HepG2 (cell line): ENCODE measurements around the gene NCOA6. TPM values are rescaled to one million over a fixed set of nuclear protein-coding genes. Genes with fewer than 3 reads are reported as not detected.

Source experiments
- ATF3 ChIP-seq: sonication (generic); formaldehyde crosslinking; IDR thresholded peaks from 2 replicates; pipeline ENCODE4 v1.4.0; 2020; ENCODE audit warnings: missing genetic modification reagents
- CHD2 ChIP-seq: IDR thresholded peaks from 2 replicates; pipeline ENCODE4 v1.6.1; 2011; ENCODE audit warnings: low read depth, low read length, improper control_type of control experiment
- CTCF ChIP-seq: sonication (generic); formaldehyde crosslinking; IDR thresholded peaks from 2 replicates; pipeline ENCODE4 v1.5.0; 2020; ENCODE audit warnings: mild to moderate bottlenecking, missing genetic modification reagents, moderate library complexity
- SAP130 ChIP-seq: IDR thresholded peaks from 2 replicates; pipeline ENCODE4 v1.6.1; 2016; ENCODE audit warnings: low read depth
- SIN3B ChIP-seq: fragments of 150-350 bp; IDR thresholded peaks from 2 replicates; pipeline ENCODE4 v1.6.1; 2014; ENCODE audit warnings: low read length
- ZBTB8A ChIP-seq: sonication (generic); formaldehyde crosslinking; IDR thresholded peaks from 2 replicates; pipeline ENCODE4 v1.4.0; 2020; ENCODE audit warnings: mild to moderate bottlenecking, low read depth, missing genetic modification reagents, borderline replicate concordance
- ZFY ChIP-seq: sonication (generic); formaldehyde crosslinking; IDR thresholded peaks from 2 replicates; pipeline ENCODE4 v1.4.0; 2020; ENCODE audit warnings: missing genetic modification reagents
- ZNF121 ChIP-seq: sonication (generic); formaldehyde crosslinking; IDR thresholded peaks from 2 replicates; pipeline ENCODE4 v1.5.0; 2020; ENCODE audit warnings: mild to moderate bottlenecking, missing genetic modification reagents
- ZNF280D ChIP-seq: sonication (generic); formaldehyde crosslinking; IDR thresholded peaks from 2 replicates; pipeline ENCODE4 v1.5.1; 2020; ENCODE audit warnings: mild to moderate bottlenecking, missing genetic modification reagents
- ZNF430 ChIP-seq: sonication (generic); formaldehyde crosslinking; IDR thresholded peaks from 2 replicates; pipeline ENCODE4 v1.9.0; 2021; ENCODE audit warnings: mild to moderate bottlenecking, missing genetic modification reagents
- ZNF44 ChIP-seq: sonication (generic); formaldehyde crosslinking; IDR thresholded peaks from 2 replicates; pipeline ENCODE4 v1.5.1; 2020; ENCODE audit warnings: mild to moderate bottlenecking, missing genetic modification reagents
- ZNF496 ChIP-seq: sonication (generic); formaldehyde crosslinking; IDR thresholded peaks from 2 replicates; pipeline ENCODE4 v1.8.1; 2023; ENCODE audit warnings: mild to moderate bottlenecking, moderate library complexity, missing genetic modification reagents; ENCODE audit not compliant: insufficient replicate concordance
- ZNF574 ChIP-seq: sonication (generic); formaldehyde crosslinking; IDR thresholded peaks from 2 replicates; pipeline ENCODE4 v1.4.0; 2020; ENCODE audit warnings: missing genetic modification reagents
- ZNF746 ChIP-seq: sonication (generic); formaldehyde crosslinking; IDR thresholded peaks from 2 replicates; pipeline ENCODE4 v1.8.0; 2022; ENCODE audit warnings: mild to moderate bottlenecking, missing genetic modification reagents
- ZNF768 ChIP-seq: sonication (generic); formaldehyde crosslinking; IDR thresholded peaks from 2 replicates; pipeline ENCODE4 v1.4.0; 2020; ENCODE audit warnings: missing genetic modification reagents
- polyA plus RNA-seq, 8 experiments: library from polyadenylated mRNA; depleted of rRNA in 3 of 8; stranded (reverse) in 7 of 8; unstranded in 1 of 8; fragments of >200 nt; fragmentation: Illumina TruSeq in 4 of 8; extraction: Trizol in 4 of 8; gene quantifications; 2 replicates each; pipeline versions ENCODE4 v1.2.1 to v1.2.3, GENCODE V29; 2011 to 2016; ENCODE audit warnings: low read depth in 4 of 8, missing spikeins in 1 of 8, mixed read lengths in 1 of 8; ENCODE audit not compliant: insufficient read depth in 1 of 8
- total RNA-seq, 5 experiments: library from RNA; depleted of rRNA; stranded (reverse); fragments of >200 nt; fragmentation: Illumina TruSeq; extraction: Trizol; gene quantifications; 2 replicates each; pipeline ENCODE4 v1.2.3, GENCODE V29; 2016; ENCODE audit warnings: low read depth in 1 of 5
- TF ChIP-seq, protein P1 (sequence below), 2 experiments: sonication (generic) in 1 of 2; formaldehyde crosslinking in 1 of 2; IDR thresholded peaks; 2 replicates each; pipeline versions ENCODE4 v1.4.0 to v1.6.1; 2016 to 2020; ENCODE audit warnings: borderline replicate concordance in 1 of 2, low read depth in 1 of 2, mild to moderate bottlenecking in 1 of 2, missing genetic modification reagents in 1 of 2

The NCOA6 gene
- total and polyA plus RNA-seq, 2 of the 13 experiments (the other 11 are each of a cell fraction or from before 2014, with no cell fraction given) = 11.2 to 29.3 TPM

DNA sequence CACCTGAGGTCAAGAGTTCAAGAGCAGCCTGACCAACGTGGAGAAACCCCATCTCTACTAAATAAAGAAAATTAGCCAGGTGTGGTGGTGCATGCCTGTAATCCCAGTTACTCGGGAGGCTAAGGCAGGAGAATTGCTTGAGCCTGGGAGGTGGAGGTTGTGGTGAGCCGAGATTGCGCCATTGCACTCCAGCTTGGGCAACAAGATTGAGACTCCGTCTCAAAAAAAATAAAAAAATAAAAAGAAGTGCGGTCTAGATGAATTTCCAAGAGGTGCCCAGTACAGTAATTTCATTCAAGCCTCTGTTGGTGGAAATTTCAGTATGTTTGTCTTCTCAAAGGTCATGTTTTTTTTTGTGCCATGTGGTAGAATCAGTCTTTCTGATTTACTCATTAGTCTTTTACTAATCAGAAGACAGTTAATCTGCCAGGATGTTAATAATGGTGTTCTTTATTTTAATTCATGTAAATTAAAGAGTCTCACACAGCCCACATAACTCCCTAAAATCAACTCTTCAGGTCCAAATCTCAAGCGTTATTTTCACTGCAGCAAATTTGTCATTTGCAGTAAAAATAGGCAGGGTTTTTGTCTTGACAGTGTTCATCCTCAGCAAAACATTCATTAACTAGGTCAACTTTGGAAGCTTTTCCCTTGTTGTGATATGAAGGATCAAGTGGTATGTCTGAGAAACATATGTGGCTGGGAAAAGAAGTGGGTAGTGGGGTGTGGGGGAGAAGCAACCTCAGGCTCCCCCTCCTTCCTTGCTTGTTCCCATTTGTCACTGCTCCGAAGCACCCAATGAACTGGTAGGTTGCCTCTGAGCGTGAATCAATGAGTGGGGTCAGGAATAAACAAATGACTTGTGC, 108.0 kb downstream of the NCOA6 start (continued):
- no peak for TF ChIP-seq ZNF430 (CRISPR knock-in tag)
- TF ChIP-seq ZNF574 (CRISPR knock-in tag) = peak; percentile 22; the same call in 1 of the 2 replicates
- TF ChIP-seq ZBTB8A = no peak
- TF ChIP-seq ZFY = no peak
- TF ChIP-seq ZNF44 = no peak
- TF ChIP-seq ZNF121 (CRISPR knock-in tag) = peak; percentile 70
- 0 out of 2 replicates have a peak, but pooled peaks have one; percentile 30 for TF ChIP-seq SIN3B
- 0 out of 2 replicates have a peak, but pooled peaks have one; percentile 40 for TF ChIP-seq ZNF746 (CRISPR knock-in tag)
- TF ChIP-seq ATF3 (CRISPR knock-in tag) = no peak
- TF ChIP-seq SAP130 (CRISPR knock-in tag) = peak; percentile 64
- no peak for TF ChIP-seq CHD2
- no peak for TF ChIP-seq ZNF496 (CRISPR knock-in tag)
- TF ChIP-seq ZNF768 (CRISPR knock-in tag) = no peak
- TF ChIP-seq, protein P1, sequence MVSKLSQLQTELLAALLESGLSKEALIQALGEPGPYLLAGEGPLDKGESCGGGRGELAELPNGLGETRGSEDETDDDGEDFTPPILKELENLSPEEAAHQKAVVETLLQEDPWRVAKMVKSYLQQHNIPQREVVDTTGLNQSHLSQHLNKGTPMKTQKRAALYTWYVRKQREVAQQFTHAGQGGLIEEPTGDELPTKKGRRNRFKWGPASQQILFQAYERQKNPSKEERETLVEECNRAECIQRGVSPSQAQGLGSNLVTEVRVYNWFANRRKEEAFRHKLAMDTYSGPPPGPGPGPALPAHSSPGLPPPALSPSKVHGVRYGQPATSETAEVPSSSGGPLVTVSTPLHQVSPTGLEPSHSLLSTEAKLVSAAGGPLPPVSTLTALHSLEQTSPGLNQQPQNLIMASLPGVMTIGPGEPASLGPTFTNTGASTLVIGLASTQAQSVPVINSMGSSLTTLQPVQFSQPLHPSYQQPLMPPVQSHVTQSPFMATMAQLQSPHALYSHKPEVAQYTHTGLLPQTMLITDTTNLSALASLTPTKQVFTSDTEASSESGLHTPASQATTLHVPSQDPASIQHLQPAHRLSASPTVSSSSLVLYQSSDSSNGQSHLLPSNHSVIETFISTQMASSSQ (IDR thresholded peaks at IDR 0.05; ENCODE audit: low read depth) = no peak
- TF ChIP-seq, protein P1 (CRISPR knock-in tag; IDR thresholded peaks at IDR 0.05; ENCODE audit: borderline replicate concordance) = no peak; the same call in 1 of the 2 replicates
- TF ChIP-seq ZNF280D = peak; percentile 98
- TF ChIP-seq CTCF (CRISPR knock-in tag) = no peak
